ENCODE results near the gene SLC16A11.
A peak's percentile ranks its signal among the peaks of the same experiment; 100 is the strongest.
"Not testable (repeated sequence)": the region's sequence is repeated elsewhere in the genome, so short reads cannot be mapped to it uniquely, and the experiment has no call there.

Gene SLC16A11

GRCh38 chr17:7056386-7056785 is 12.5 kb upstream of the SLC16A11 start:
- no peak for FAIRE-seq

DNA sequence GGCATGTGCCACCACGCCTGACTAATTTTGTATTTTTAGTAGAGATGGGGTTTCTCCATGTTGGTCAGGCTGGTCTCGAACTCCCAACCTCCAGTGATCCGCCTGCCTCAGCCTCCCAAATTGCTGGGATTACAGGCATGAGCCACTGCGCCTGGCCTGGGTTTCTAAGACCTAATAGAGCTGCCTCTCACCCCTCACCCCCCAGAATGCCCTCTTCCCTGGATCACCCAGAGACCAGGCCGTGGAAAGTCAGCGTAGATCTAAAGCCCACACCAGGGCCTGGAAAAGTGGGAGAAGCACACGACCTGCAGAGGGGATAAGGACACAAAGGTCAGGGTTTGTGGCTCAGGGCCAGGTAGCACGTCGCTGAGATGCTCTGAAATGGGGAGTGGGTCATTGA is 6.7 kb upstream of the SLC16A11 start:
- not testable (repeated sequence) for FAIRE-seq

DNA sequence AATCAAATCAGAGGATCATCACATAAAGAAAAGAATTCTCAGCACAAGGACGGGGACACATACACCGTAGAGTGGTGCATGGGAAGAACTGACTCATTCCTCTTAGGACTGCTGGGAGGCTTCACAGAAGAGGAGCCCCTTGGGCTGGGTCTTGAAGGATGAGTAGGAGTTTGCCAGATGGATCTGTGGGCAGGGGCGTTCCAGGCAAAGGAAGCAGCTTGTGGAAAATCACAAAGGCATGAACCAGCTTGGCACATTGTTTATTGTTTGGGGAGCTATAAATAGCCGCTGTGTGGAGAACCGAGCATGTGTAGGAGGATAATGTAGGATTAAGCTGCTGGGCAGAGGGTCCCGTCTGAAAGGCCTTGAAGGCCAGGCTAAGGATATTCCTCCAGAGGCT is 5.1 kb upstream of the SLC16A11 start:
- FAIRE-seq = no peak

DNA sequence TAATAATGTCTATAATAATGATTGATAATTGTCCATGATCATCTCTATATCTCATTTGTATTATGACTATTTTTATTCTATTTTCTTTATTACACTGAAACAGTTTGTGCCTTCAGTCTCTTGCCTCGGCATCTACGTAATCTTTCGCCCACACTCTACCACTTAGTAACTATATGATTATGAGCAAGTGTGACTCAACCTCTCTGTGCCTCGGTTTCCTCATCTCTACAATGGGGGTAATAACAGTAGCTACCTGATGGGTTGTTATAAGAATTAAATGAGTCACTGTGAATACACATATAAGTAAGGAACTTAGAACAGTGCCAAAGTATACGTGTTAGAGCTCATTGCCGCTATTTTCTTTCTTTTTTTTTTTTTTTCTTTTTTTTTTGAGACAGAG is 3.7 kb upstream of the SLC16A11 start:
- FAIRE-seq = no peak

GRCh38 chr17:7046725-7047397 is 3.0 kb upstream of the SLC16A11 start:
- FAIRE-seq = not testable (repeated sequence)

GRCh38 chr17:7046127-7046724 is 2.3 kb upstream of the SLC16A11 start:
- FAIRE-seq = no peak

GRCh38 chr17:7045492-7046126 is 1.7 kb upstream of the SLC16A11 start:
- FAIRE-seq = peak; percentile 91

DNA sequence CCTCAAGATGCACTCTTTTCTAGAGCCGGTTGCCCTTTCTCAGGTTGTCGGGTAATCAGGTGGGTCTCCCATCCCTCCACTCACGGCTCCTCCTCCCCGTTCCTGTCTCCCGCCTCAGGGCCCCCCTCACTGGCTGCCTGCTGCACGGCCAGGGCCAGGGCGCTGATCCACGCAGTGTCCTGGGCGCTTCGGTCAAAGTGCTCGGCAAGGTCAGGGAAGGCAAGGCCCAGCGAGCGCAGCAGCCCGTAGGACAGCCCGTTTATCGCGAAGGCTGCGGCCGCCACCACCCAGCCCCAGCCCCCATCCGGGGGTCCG is 753 bp downstream of the SLC16A11 start:
- FAIRE-seq = no peak

DNA sequence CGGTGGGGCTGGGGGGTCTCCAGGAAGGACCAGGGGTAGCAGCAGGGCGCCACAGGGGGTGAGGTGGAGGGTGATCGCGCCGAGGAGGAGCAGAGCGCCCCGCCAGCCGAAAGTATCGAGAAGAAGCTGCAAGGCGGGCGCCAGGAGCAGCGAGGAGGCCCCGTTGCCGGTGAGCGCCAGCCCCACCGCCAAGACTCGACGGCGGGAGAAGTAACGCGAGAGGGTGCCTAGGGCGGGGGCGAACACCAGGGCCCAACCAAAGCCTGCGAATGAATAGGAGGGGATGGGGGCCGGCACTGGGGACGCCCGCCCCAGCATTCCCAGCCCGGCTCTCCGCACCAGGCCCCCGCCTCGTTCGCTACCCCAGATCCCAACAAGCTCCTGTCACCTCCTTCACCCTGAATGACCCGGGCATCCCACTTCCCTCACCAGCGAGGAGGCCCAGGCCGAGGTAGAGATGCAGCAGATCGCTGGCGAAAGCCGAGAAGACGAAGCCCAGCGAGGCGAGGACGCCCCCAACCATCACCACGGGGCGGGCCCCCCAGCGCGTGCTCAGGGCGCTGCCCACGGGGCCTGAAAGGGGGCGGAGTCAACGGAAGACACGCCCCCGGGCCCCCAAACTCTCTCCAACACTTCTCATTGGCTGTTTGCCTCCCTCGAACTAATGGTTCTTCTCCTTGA is 1.3 kb downstream of the SLC16A11 start:
- no peak for FAIRE-seq

DNA sequence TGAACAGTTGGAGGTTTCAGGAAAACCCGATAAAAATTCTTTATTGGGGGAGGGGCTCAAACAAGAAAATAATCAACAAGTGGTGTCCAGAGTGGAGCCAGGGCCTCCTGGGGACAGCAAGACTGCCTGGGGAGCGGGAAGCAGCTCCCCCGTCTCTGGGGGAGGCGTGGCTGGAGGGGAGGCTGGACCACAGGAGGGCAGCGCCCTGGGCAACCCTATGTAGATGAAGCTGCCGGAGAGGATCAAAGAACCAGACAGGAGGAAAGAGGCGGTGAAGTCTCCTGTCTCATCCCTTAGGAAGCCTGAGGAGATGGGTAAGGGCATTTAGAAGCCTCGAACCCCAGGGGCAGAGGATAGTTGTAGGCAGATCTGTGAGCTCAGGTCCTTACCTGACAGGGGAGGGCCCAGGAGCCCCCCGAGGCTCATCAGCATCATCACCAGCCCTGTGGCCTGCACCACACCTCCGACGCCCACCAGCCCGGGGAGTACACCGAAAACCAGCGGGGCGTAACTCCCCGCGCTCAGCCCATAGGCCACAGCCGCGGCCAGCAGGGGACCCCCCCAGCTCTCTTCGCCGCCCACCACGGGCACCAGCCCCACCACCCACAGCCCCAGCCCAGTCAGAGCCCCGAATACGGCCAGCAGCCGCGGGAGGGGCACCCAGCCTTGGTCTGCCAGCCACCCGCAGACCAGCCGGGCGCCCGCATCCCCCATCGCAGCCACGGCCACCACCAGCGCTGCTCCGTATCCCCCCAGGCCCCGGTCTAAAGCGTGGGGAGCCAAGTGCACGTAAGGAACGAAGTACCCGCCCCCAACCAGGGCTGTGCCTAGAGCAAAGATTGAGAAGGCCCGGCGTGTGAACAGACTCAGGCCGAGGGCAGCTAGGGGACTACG is 2.0 kb downstream of the SLC16A11 start:
- no peak for FAIRE-seq

- no peak for FAIRE-seq
Observed at GRCh38 chr17:7039832-7040231, 4.1 kb downstream of the SLC16A11 start.

- FAIRE-seq = no peak
Observed at GRCh38 chr17:7038025-7038862, 5.6 kb downstream of the SLC16A11 start.

GRCh38 chr17:7035591-7036368 is 8.1 kb downstream of the SLC16A11 start, which contains the start of gene SLC16A13:
Gene SLC16A13, plus strand, starts transcription at chr17:7036015. Its CDS starts 368 bp downstream, at chr17:7036383.
- FAIRE-seq = peak; percentile 5

DNA sequence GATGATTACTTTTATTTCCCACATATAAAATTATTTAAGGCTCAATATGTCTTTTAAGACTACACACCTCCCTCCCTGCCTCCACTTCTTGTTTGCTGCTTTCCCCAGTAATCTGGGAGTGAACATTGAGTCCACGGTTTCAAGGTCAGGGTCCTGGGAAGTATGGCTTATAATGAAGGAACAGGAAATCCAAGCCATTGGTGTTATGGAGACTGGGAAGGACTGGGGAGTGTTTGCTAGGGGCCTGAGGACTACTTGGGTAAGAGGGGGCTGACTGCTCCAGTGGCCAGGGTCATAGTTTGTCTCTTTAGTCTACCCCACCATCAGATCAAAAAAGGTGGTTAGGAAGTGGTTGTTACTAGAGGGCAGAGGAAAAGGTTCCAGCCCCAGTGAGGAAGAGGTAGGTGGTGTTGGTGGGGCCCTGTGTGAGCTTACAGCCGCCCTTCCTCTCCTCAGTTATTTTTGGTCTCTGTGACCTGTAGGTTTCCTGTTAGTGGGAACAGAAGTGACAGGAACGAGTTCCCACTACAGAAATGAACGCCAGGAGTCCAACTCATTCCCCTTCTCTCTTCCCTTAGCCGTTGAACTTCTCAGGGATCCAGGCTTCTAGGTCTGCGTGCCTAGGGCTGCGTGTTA is 8.8 kb downstream of the SLC16A11 start:
- no peak for FAIRE-seq

DNA sequence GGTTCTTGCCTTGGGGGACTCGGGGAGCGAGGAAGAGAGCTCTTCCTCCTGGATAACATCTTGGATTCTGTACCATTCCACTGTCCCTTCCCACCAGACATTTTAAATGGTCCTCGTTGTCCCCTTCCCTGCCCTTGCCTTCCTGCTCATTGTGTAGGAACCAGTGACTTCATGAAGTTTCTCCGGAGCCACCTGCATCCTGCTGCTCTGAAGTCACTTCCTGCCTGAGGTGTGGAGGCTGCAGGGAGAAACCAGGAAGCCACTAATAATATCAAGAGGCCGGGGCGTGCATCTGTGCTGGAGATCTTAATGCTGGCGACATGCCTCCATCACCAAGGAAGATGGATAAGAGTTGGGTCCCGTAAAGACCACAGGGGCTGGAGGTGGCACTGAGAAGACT is 14.2 kb downstream of the SLC16A11 start:
- FAIRE-seq = no peak

DNA sequence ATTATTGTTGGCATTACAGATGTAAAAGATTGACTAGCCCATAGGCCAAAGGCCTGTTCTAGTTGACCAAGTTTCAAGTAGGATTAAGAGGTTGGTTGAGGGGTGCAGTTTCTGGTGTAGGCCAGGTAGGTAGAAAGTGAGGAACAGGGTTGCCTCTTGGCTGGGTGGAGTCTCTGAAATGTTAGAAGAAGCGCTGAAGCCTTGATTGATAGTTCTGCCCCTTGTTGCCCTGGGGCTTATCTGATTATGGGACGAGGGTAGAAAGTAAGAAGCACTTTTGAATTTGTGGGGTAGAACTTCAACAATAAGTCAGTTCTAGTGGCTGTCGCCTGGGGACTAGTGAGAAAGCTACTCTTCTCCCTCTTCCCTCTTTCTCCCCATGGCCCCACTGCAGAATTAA is 14.8 kb downstream of the SLC16A11 start:
- FAIRE-seq = no peak

DNA sequence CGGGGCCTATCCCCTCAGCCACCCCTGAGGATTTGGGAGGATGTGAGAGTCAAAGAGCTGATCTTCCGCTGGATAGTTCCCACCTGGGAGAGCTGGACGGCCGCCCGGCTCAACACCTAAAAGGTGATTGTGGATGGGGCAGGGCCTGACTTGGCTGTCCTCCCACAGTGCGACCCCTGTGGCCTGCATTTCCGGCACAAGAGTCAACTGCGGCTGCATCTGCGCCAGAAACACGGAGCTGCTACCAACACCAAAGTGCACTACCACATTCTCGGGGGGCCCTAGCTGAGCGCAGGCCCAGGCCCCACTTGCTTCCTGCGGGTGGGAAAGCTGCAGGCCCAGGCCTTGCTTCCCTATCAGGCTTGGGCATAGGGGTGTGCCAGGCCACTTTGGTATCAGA is 16.6 kb downstream of the SLC16A11 start:
- no peak for FAIRE-seq

DNA sequence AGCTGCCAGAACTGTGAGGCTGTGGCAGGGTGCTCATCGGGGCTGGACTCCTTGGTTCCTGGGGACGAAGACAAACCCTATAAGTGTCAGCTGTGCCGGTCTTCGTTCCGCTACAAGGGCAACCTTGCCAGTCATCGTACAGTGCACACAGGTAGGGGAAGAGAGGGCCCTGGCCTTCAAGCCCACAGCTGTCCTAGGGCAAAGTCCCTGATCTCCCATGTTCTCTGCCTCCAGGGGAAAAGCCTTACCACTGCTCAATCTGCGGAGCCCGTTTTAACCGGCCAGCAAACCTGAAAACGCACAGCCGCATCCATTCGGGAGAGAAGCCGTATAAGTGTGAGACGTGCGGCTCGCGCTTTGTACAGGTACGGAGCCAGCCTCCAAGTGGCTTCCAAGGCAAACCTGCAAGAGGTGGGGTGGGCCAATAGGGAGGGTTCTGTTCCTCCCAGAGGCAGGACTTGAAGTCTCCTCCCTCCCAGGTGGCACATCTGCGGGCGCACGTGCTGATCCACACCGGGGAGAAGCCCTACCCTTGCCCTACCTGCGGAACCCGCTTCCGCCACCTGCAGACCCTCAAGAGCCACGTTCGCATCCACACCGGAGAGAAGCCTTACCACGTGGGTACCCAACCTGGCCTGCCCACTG is 17.3 kb downstream of the SLC16A11 start:
- FAIRE-seq = no peak

DNA sequence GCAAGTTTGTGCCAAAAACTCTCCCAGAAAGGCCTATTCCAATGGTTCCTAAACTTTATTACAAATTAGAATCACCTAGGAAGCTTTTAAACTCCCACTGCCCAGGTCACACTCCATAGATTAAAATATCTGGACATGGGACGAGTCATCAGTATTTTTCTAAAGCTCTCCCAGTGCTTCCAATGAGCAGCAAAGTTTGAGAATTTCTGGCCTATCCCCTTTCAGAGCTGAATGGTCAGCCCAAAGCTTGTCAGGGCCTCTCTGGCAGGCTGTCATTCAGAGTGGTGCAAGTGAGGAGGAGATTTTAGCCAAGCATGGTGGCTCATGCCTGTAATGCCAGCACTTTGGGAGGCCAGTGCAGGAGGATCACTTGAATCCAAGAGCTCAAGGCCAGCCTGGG is 18.6 kb downstream of the SLC16A11 start:
- no peak for FAIRE-seq

DNA sequence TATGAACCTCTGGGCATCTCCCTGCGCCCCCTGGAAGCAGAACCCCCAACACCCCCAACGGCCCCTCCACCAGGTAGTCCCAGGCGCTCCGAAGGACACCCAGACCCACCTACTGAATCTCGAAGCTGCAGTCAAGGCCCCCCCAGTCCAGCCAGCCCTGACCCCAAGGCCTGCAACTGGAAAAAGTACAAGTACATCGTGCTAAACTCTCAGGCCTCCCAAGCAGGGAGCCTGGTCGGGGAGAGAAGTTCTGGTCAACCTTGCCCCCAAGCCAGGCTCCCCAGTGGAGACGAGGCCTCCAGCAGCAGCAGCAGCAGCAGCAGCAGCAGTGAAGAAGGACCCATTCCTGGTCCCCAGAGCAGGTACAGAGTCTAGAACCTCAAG is 19.5 kb downstream of the SLC16A11 start:
- no peak for FAIRE-seq

All from colon (tissue), 2 donors.